A172 (cell line): ENCODE data around the gene ACTR6. TPM values are rescaled to one million over a fixed set of nuclear protein-coding genes. Genes with fewer than 3 reads are reported as not detected.
"Not testable (repeated sequence)": the region's sequence is repeated elsewhere in the genome, so short reads cannot be mapped to it uniquely, and the experiment has no call there.

Experiments used
- DNase-seq: peaks from one replicate; pipeline ENCODE4 v3.0.0-alpha.2; 2015; ENCODE audit warnings: low spot score
- total RNA-seq: library from RNA; depleted of rRNA; stranded (reverse); fragments of >200 nt; shearing (Covaris generic); gene quantifications from 2 replicates; pipeline ENCODE4 v1.2.3, GENCODE V29; 2014

ACTR6 gene
- total RNA-seq, 1 experiment from 2014 or later = 30.7 TPM

DNA sequence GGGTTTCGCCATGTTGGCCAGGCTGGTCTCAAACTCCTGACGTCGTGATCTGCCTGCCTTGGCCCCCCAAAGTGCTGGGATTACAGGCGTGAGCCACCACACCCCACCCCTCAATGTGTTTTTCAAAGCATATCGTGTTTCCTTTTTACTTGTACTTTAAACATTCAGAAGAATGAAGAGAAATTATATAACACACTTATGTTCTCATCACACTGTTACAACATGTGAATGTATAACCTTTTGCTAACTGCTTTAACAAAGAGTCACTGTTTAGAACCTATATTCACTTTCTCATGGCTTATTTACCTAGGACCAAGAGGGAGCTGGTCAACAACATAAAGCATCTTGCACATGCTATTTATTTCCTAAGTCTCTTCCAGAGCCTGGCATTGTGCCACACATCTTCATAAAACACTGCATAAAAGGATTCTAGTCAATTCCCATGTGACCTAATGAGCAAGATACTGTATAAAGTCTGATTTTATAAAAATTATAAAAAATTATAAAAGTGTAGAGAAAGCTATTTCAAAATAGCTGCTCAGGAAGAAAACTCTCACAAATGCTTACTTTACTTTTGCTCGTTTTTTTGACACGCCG lies 16.0 kb upstream of the ACTR6 start:
- DNase-seq = no peak

DNA sequence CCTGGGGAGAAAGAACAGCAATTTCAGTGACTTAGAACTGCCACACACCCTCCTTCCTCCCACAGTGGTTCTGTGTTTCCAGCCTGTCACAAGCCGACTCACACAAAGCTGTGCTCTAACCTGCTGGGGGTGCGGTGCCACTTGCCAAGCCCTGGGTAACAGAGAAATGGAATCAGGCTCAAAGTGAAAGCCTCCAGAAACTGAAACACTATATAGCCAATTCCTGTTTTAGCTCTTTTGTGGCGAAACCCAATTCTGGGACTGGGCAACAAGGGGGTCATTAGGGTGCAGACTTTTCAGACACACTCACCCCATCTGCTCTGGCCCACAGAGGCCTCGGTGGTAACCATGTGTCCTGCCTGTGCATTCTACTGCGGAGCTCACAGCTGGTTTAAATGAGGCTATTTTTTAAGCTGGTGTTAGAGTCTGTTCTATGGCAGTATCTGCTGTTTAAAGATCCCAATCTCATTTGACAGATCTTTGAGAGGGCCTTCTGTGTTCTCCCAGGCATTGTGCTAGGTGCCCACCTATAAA lies 15.2 kb upstream of the ACTR6 start:
- no peak for DNase-seq

DNA sequence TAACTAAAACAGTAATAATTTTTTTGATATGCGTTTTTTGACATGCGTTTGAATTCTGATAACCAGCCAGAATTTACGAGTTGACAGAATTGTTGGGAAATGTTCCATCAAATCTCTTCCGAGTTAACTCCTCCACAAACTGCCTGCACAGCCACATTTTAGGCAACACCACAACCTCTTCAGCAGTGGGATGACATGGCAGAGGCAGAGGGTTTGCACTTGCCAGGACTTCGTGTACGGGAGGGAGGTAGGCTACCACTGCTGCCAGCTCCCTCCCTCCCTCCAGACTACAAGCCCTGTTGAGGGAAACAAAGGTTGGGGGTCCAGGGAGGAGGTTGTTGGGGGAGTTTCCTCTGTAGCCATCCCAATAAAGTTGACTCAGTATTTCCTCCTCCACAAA lies 14.5 kb upstream of the ACTR6 start:
- no peak for DNase-seq

DNA sequence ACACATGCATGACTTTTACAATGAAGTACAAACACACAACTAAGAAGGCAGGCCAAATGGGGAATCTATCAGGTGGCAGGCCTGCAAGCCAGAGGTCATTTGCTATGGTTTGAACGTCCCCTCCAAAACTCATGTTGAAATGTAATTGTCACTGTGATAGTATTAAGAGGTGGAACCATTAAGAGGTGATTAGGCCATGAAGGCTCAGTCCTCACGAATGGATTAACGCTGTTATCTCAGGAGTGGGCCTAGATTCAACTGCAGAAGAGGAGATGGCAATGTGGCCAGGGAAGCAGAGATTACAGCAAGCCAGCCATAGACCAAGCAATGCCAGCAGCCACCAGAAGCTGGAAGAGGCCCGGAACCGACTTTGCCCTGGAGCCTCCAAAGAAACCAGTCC lies 13.5 kb upstream of the ACTR6 start:
- DNase-seq = no peak

DNA sequence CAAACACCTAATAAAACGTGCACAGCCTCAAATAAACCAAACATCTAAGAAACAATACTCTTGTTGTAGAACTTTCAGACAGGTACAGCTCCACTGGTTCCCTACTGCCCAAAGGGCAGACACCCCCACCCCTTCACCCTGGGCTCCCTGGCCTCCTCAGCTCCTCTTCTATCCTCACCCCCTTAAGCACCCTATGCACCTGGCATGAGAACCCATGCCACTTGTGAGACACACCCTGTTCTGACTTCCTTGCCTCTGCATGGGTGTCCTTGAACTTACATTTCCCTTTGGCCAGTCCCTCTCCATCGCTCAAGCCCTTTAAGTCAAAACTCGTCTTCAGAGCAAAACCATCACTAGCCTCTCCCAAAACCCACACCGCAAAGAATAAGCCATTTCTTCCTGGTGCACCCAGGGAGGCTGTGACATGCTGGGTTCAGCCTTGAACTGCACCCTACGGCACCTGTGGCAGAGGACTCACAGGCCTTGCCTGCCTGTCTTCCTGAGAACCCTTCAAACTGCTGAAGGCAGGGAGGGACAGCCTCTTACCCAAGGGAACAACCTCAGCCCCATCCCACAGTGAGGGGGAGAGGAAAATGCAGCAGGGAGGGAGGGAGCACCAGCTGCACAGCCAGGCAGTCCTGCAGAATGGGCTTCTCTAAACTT lies 12.6 kb upstream of the ACTR6 start:
- no peak for DNase-seq

DNA sequence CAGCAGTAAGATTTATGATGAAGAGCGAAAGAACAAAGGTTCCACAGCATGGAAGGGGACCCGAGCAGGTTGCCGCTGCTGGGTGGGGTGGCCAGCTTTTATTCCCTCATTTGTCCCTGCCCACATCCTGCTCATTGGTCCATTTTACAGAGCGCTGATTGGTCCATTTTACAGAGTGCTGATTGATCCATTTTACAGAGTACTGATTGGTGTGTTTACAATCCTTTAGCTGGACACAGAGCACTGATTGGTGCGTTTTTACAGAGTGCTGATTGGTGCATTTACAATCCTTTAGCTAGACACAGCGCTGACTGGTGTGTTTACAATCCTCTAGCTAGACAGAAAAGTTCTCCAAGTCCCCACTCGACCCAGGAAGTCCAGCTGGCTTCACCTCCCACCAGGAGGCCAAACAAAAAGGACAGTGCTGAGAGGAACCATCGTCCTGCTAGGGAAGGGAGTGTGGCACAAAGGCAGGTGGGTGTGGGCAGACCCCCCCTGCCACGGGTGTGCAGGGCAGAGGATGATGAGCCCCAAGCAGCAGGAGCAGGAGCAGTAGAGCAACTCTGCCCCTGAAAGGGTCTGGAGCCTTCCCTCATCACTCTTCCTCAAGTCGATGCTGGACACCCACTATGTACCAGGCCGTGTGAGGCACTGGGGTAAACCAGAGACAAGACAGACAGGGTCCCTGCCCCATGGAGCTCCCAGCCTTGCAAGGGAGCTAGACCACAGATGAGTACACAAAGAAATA lies 11.6 kb upstream of the ACTR6 start:
- not testable (repeated sequence) for DNase-seq

DNA sequence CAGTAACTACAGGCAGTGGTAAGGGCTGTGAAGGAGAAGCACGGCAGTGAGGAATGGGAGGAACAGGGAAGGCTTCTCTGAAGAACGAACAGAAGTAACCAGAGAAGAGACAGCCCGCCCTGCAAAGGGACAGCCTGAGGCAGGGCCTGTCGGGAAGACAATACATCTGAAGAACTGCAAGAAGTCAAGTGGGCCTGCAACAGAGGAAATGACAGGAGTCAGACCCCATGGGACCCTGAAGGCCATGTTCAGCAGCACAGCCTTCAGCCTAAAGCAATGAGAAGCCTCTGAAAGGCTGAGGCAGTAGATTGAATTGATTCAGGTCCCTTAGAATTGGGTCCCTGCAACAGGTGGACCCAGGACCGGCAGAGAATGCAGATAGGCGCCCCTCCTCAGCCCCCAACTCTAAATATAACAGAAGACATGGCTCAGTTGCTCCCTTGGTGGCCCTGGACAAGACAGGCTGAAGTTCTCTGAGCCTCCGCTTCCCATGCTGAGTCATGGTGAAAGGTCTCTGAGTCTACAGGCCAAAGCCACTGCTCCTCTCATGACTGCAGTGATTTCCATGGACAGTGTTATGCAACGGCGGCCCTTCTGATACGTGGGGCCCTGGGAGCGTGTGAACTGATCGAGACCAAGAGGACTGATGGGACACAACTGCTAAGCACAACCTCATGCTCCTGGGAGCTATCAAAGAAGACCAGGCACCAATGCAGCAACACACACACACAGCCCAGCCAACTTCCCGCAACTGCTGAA lies 10.8 kb upstream of the ACTR6 start:
- no peak for DNase-seq

DNA sequence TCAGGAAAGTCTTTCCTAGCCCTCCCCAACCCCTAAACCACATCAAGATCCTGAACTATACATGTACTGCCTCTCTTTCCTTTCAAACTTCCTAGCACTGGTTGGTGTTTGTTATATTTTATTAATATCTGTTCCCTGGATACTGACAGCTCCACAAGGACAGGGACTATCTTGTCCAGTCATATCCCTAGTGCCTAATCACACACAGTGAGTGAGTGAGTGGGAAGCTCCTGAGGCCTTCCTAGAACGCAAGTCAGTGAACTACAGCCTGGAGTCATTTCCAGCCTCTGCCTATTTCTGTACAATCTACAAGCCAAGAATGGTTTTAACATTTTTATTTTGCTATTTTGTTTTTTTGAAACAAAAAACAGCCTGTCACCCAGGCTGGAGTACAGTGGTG lies 7.5 kb upstream of the ACTR6 start:
- DNase-seq = no peak

DNA sequence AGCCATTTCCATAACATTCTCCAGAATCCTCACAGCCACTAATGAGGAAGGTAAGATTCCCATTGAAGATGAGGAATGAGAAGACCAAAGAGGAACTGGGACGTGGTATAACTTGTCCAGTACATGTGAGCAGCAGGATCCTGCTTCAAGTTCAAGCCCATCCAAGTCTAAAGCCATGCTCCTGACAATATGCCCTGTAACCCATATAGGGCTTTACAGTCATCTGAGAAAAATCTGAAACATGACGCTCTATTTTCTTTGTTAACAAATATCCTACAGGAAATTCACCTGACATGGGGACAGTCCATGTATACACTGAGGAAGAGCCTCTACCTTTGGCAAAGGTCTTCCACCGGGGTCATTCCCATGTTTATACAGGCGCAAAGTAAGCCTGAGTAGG lies 3.1 kb upstream of the ACTR6 start:
- no peak for DNase-seq

DNA sequence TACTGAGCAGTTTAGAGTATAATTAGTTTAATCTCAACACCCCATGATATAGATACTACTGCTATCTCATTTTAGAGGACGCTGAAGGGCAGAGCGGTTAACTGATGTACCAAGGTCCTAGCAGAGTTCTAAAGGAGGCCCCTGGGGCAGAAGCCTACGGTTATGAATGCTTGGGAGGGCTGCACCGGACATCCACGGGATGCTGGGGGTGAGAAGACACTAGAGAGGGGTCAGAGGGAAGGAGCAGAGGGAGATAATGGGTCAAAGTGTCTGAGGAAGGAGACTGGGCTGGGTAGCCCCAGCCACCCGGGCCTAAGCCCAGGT lies 1.6 kb upstream of the ACTR6 start:
- DNase-seq = no peak

DNA sequence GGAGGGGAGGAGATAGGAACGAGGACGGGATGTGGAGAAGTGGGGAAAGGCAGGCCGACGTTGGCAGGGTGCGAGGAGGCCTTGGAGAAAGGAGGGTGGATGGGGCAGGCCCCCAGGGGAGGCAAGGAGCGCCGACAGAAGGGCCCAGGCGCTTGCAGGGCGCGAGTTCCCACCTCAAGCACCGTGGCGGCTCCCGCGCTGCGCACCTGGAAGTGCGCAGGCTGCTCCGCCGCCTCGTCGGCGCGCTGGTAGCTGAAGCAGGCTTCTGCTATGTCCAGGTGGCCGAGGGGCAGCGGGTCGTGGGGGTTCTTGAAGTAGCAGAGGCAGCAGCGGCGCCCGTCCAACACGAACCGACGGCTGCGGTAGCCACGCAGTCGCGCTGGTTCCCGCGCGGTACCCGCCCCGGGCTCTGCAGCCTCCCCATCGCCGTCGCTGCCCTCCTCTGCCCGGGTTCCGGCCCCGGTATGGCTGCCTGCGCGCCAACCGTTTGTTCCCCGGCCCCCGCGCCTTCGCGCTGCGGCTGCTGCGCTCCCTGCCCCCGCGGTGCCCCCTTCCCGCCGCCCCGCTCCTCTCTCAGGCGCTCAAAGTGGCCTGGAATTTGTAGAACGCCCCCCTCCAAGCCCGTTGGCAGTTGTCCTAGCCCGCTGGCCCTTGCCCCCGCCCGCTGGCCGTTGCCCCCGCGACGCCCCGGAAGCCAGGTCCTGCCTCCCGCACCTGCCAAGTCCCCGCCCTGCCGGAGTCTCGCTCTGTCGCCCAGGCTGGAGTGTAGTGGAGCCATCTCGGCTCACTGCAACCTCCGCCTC lies 1.1 kb upstream of the ACTR6 start:
- peak; percentile 21 for DNase-seq

DNA sequence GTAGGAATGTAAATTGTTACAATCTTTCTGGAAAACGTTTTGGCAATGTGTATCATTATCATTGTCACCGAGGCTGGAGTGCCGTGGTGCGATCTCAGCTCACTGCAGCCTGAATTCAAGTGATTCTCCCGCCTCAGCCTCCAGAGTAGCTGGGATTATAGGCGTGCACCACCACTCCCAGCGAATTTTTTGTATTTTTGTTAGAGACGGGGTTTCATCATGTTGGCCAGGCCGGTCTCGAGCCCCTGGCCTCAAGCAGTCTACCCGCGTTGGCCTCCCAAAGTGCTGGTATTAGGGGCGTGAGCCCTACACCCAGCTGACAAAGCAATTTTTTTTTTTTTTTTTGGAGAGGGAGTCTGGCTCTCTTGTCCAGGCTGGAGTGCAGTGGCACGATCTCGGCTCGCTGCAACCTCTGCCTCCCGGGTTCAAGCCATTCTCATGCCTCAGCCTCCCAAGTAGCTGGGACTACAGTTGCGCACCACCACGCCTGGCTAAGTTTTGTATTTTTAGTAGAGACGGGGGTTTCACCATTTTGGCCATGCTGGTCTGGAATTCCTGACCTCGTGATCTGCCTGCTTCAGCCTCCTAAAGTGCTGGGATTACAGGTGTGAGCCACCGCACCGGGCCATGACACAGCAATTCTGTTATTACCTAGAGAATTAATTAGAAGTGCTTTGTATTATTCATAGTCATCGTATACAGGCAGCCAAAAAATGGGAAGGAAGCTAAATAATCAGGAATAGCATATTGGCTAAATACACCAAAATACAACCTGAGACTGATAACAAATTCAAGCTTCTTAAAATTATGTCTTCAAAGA lies 1.2 kb downstream of the ACTR6 start:
- DNase-seq = no peak

DNA sequence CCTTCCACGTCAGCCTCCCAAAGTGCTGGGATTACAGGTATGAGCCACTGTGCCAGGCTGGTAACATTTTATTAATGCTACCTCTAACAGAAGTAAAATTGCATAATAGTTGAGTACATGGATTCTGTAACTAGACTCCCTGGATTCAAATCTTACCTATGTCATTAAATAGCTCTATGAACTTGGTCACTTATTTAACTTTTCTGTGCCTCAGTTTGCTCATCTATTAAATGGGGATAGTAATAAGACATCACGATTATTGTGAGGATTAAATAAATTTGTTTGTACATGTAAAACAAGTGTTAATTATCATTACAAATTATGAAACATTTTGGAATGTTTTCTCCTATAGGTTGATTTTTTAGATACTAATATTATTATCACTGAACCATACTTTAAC lies 6.7 kb downstream of the ACTR6 start:
- no peak for DNase-seq

DNA sequence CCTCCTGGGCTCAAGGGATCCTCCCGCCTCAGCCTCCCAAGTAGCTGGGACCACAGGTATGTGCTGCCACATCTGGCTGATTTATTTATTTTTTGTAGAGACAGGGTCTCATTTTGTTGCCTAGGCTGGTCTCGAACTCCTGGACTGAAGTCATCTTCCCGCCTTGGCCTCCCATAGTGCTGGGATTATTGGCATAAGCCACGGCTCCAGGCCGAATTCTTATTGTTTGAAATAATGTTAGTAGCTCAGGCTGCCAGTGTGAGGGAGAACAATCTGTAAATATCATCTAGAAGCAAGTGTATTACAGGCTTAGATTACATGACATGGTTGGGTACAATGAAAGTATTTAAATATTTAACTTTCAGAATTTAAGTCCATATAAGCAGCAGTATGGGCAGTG lies 8.2 kb downstream of the ACTR6 start:
- no peak for DNase-seq

DNA sequence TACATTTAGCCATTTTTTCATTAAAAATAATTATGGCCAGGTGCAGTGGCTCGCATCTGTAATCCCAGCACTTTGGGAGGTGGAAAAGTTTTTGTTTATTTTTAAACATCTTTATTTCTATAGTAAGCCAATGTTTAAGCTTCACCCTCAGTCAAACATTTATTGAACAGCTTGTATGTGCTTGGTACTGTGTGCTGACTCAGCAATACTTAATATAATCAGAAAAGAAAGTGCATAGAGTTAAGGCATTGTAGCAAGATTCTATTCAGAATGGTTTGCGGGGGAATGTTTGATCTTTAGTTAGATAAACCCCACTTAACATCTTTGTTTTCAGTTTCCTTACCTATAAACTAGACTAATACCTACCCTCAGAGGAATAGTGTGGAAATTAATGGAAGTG lies 11.1 kb downstream of the ACTR6 start:
- DNase-seq = no peak

DNA sequence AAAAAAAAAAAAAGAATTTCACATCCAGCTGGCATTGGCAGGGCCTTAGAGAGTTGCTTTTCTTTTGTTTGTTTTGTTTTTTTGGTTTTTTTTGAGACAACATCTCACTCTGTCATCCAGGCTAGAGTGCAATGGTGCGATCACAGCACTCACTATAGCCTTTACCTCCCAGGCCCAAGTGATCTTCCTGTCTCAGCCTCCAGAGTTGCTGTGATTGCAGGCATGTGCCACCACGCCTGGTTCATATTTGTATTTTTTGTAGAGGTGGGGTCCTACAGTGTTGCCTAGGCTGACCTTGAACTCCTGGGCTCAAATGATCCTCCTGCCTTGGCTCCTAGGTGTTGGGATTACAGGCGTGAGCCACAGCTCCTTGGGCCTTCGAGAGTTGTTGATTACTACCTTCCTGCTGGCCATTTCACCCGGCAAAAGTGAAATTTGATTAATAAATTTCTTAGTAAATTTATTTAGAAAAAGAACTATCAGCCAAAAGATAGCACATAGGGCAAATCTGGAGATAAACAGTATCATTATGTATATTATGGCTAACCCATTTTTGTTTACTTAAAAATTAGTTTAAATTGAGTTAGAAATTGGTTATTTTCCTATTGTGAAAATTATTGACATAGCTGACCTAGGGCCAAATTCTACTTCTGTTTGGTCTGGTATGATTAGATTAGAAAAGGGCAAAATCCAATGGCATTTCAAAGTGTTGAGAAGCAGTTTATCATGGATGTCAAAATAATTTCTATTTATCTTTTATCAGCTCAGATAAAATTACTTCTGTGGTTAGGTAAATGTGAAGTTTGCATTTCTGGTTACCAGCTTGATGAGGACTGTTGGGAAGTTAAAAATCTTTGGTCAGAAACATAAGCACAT lies 12.6 kb downstream of the ACTR6 start:
- no peak for DNase-seq

DNA sequence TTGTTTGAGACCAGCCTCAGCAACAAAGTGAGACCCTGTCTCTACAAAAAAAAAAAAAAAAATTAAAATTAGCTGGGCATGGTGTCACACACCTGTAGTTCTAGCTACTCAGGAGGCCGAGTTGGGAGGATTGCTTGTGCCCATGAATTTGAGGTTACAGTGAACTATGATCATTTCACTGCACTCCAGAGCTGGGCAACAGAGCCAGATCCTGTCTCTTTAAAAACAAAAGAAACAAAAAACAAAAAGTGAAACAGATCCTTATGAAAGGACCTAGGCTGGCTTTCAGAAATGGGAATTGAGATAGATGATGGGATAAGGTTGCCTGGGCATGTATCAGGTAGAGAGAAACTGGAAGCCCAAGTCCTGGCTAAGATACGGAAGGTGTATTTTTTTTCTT lies 13.9 kb downstream of the ACTR6 start:
- DNase-seq = no peak

DNA sequence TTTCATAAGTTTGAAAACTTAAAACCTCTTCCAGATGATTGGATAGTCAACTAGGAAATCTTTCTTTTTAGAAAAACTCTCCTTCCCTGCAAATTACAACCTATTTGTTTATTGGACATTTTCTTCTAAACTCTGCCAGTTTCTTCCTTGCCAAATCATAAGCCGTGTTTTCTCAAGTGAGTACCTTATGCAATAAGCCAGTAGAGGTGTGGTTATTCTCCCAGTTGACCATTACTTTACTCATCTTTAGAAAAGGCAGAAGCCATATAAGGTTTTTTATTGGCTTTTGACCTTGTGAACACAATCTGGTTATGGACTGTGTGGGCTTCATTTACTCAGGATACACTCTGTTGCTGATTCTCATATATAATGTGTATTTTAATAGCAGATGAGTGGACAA lies 14.6 kb downstream of the ACTR6 start:
- DNase-seq = no peak

DNA sequence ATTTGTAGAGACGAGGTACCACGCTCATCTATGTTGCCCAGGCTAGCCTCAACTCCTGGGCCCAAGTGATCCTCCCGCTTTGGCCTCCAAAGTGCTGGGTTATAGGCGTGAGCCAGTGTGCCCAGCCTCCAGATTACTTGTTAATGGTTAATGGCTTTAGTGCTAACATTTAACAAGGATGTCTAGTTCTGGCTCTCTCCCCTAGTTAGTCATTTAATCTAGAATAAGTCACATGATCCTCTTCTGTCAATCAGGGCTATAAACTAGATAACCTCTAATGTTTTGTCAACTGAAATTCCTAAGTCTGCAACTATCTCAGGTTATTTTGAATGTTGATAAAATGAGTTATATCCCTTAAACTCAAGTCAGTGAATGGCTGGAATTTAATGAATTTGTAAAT lies 15.7 kb downstream of the ACTR6 start:
- DNase-seq = no peak
